Heart right ventricle (tissue), 16 donors: ENCODE measurements around the gene ANKRA2. TPM values are rescaled to one million over a fixed set of nuclear protein-coding genes. Genes with fewer than 3 reads are reported as not detected.

ENCODE experiments used
- ATAC-seq, 8 donors: fragments of 200-7000 bp; cut with Tn5 transposase; one replicate each; pipeline ENCODE4 v1.9.1; 2020; ENCODE audit warnings: mild to moderate bottlenecking in 8 of 8, moderate library complexity in 8 of 8, moderate number of reproducible peaks in 1 of 8
- DNase-seq, 2 donors: peaks; one replicate each; pipeline ENCODE4 v3.0.0-alpha.2; 2020
- H3K27ac ChIP-seq, 10 donors: fragments of 200-600 bp; sonication (generic) in 2 of 10; one replicate each; pipeline versions ENCODE4 v1.5.0 to v1.8.0; 2020 to 2022; ENCODE audit warnings: mild to moderate bottlenecking in 3 of 10
- H3K27me3 ChIP-seq, 7 donors: fragments of 200-600 bp; one replicate each; pipeline ENCODE4 v1.8.0; 2021 to 2022; ENCODE audit warnings: mild to moderate bottlenecking in 2 of 7
- H3K36me3 ChIP-seq, 9 donors: fragments of 200-600 bp; sonication (generic) in 1 of 9; one replicate each; pipeline versions ENCODE4 v1.5.0 to v1.8.0; 2020 to 2022; ENCODE audit warnings: mild to moderate bottlenecking in 2 of 9
- H3K4me1 ChIP-seq, 9 donors: fragments of 200-600 bp; sonication (generic) in 1 of 9; one replicate each; pipeline versions ENCODE4 v1.5.0 to v1.8.0; 2020 to 2022; ENCODE audit warnings: mild to moderate bottlenecking in 4 of 9
- H3K4me3 ChIP-seq, 10 donors: fragments of 200-600 bp; sonication (generic) in 2 of 10; one replicate each; pipeline versions ENCODE4 v1.5.0 to v1.8.0; 2020 to 2022; ENCODE audit warnings: mild to moderate bottlenecking in 7 of 10, moderate library complexity in 2 of 10
- H3K9me3 ChIP-seq, 11 donors: fragments of 200-600 bp in 10 of 11; sonication (generic) in 2 of 11; one replicate each; pipeline versions ENCODE4 v1.5.0 to v1.8.0; 2013 to 2022; ENCODE audit warnings: mild to moderate bottlenecking in 2 of 11, control low read depth in 1 of 11, moderate library complexity in 1 of 11
- CTCF ChIP-seq, 9 donors: fragments of 200-600 bp; sonication (generic) in 2 of 9; IDR thresholded peaks; one replicate each; pipeline versions ENCODE4 v1.5.0 to v1.8.0; 2021 to 2022; ENCODE audit warnings: antibody characterized with exemption in 9 of 9, mild to moderate bottlenecking in 5 of 9, moderate library complexity in 1 of 9
- WGBS, 2 donors: extraction: QIAGEN DNeasy Blood & Tissue Kit; methylation state at CpG; one replicate each; pipeline ENCODE4 v1.1.7; 2013; ENCODE audit warnings: inconsistent platforms in 1 of 2; 5-methylcytosine and 5-hydroxymethylcytosine counted together
- intact Hi-C, 10 donors: fragments of 100-400 bp; cut with DNase I; formaldehyde crosslinking; loops; one replicate each; pipeline versions ENCODE4 v1.11.1 to v1.14.2; 2022
- polyA plus RNA-seq, 2 donors: library from polyadenylated mRNA; stranded (reverse); fragments of 200-250 nt; gene quantifications; one replicate each; pipeline ENCODE4 v1.2.3, GENCODE V29; 2013
- total RNA-seq, 10 donors: library from RNA; stranded (reverse); fragmentation: NEBNext Ultra II Directional in 3 of 10; extraction: Animal tissue kit (Norgen Biotek cat#: 25700) in 3 of 10; gene quantifications; one replicate each; pipeline versions ENCODE4 v1.2.1 to v1.2.4, GENCODE V29; 2021 to 2023
- donor health status: Arrhythmogenic right ventricular cardiomyopathy.
- donor health status: ischemic (EF 13 %, LVEDD 7.1; RV severe dilation, severe dysfunction).
- donor health status: healthy with polysubstance abuse.
- donor health status: DM: no; HTN: yes; CAD: no.
- donor health status: DM: no; HTN: no; CAD: no.
- donor health status: ischemic (EF 25% LVEDD 6.9; RV normal size, moderate dysfunction).
- donor health status: ischemic (EF 25% LVEDD 5.7; RV mildly dilated, moderate dysfunction).
- donor health status: healthy.
- donor health status: DM: yes; HTN: yes; CAD: no.
- donor health status: Ischemic cardiomyopathy.
- donor health status: ischemic (EF 35%, LVEDD 5.7; RV mildly dilated, moderate dysfunction).
- donor health status: nonischemic (EF 11% LVEDD 7.7; RV severe dilation, severe dysfunction).
- donor health status: DM: yes; HTN: yes; CAD: no.
- donor health status: PGD.
- donor health status: ischemic (EF 29% LVEDD 5.4; RV normal size, mild dysfunction).
- donor health status: nonischemic (EF 23%, LVEDD 6.1; RV moderate dilation, normal function).

The ANKRA2 gene
- total and polyA plus RNA-seq, 12 donors: 6.0 to 23.4 (median 12.0) TPM

GRCh38 chr5:73506459-73506955 is 58.9 kb downstream of the ANKRA2 start:
- Histone ChIP-seq H3K27me3 (no peaks in the 10 kb centered on the region), H3K36me3 (peaks cover 0 to 58% (median 39%) of the 10 kb centered on the region in 9 donors), H3K4me1 (peaks cover 0 to 18% (median 0%) of the 10 kb centered on the region in 9 donors), H3K4me3 (no peak overlapping the region), H3K27ac (no peak overlapping the region), H3K9me3 (no peaks in the 10 kb centered on the region)
- DNase-seq: no peak
- no peak for TF ChIP-seq CTCF (IDR thresholded peaks at IDR 0.05)
- peak in 1 of 8 donors; percentile 10 for ATAC-seq
- intact Hi-C loops: no loop called here
- WGBS, 2 donors: 87 to 93% methylated on average over 5 of the region's 5 CpGs

Other genes with a start within 250 kb of the ANKRA2 start
- under 1 TPM in 4 of 10 donors, not detected in 6; 0.10 to 0.15 (median 0.13) TPM for gene FOXD1, start 116.9 kb downstream of the ANKRA2 start, total RNA-seq
- gene FOXD1, start 116.9 kb downstream of the ANKRA2 start, polyA plus RNA-seq: under 1 TPM in 1 of 2 donors, not detected in 1; 0.07 TPM
- 100 to 1,000 TPM; 359 to 410 (median 399) TPM for gene BTF3, start 67.2 kb downstream of the ANKRA2 start, total RNA-seq
- 100 to 1,000 TPM; 283 to 714 TPM for gene BTF3, start 67.2 kb downstream of the ANKRA2 start, polyA plus RNA-seq
- 10 to 100 TPM in 6 of 10 donors, 1 to 10 TPM in 4; 9.1 to 15.0 (median 10.6) TPM for gene UTP15, start 104 bp upstream of the ANKRA2 start, total RNA-seq
- gene UTP15, start 104 bp upstream of the ANKRA2 start, polyA plus RNA-seq: 1 to 10 TPM; 2.6 to 3.9 TPM
- gene ARHGEF28, start 60.6 kb upstream of the ANKRA2 start, total RNA-seq: 1 to 10 TPM; 1.1 to 3.4 (median 1.5) TPM
- 1 to 10 TPM in 1 of 2 donors, under 1 TPM in 1; 0.62 to 2.8 TPM for gene ARHGEF28, start 60.6 kb upstream of the ANKRA2 start, polyA plus RNA-seq